Fibroblast of skin of left quadriceps (primary cell): ENCODE data around the gene NCAM2.
"Not testable (repeated sequence)": the region's sequence is repeated elsewhere in the genome, so short reads cannot be mapped to it uniquely, and the experiment has no call there.

ENCODE experiments used
- DNase-seq, 2 experiments: peaks; one replicate each; pipeline ENCODE4 v3.0.0-alpha.2; 2013; ENCODE audit warnings: low read depth in 2 of 2

The NCAM2 gene

DNA sequence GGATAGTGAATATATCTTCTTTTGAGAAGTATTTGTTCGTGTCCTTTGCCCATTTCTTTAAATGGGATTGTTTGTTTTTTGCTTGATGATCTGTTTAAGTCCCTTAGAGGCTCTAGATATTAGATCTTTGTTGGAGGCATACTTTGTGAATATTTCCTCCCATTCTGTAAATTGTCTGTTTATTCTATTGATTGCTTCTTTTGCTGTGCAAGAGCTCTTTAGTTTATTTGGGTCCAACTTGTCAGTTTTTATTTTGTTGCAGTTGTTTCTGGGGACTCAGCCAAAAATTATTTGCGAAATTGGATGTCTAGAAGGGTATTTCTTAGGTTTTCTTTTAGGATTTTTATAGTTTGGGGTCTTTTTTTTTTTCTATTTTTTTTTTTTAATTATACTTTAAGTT lies 302.8 kb downstream of the NCAM2 start:
- DNase-seq, result no peak

DNA sequence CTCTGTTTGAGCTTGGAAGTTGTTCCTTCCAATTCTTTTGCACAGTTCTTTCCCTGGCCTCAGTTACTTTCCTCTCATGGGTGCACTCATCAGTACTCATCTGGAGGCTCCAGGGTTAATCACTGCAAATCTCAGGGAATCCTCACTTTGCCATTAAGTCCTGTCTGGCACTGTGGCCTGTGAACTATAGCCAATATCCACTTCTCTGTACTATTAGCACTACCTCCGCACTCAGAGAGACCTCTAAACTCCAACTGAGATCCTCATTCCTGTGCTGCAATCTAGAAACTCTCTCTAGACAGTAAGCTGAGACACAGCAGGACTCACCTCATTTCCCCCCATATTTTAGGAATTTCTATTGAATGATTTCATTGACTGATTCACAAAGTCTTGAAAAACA lies 311.3 kb downstream of the NCAM2 start:
- no peak for DNase-seq

DNA sequence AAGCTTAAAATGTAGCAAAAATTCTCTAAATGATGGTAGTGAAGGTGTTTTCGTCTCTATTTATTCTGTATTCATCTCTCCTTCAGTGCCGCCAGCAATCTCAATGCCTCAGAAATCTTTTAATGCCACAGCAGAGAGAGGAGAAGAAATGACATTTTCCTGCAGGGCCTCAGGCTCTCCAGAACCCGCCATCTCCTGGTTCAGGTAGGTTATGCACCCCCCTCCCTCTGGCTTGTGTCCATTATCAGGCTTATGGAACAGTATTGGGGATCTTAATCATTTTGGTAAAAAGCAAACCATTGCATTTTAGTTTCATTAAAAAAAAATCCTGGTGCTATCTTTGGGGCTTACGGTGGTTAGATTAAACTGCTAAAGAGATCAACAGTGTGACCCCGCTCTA lies 326.1 kb downstream of the NCAM2 start:
- DNase-seq, result no peak

DNA sequence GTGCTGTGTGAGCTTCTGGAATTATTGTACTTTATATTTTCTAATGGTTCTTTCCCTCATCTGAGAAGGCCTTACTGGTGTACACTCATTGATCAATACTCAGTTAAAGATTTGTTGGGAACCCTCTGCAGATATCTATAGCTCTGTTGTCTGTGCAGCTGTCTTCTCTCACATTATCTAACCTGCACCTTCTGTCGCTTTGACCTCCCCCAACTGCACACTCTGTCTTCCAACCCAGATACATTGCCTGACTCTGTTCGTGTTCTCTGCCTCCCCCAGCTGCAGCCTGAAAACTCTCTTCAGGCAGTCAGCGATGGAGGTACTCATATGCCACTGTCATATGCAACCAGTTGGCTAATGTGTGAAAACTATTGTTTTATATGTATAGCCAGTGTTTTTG lies 334.3 kb downstream of the NCAM2 start:
- no peak for DNase-seq

DNA sequence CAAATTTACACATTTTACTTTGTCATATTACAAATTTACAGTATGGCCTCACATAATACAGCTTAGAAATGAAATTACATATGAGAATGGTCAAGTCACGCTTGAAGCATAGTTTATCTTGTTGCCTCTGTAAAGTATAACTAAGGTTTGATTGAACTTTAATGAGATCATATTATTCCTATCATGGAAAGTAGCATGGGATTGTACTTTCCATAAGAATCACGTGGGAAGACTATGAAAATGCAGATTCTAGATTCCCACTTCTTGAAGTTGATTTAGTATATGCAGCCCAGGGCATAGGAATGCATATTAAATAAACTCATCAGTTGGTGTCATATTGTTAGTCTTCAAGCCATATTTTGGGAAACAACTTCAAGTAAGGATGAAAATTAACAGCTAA lies 342.8 kb downstream of the NCAM2 start:
- DNase-seq, result no peak

DNA sequence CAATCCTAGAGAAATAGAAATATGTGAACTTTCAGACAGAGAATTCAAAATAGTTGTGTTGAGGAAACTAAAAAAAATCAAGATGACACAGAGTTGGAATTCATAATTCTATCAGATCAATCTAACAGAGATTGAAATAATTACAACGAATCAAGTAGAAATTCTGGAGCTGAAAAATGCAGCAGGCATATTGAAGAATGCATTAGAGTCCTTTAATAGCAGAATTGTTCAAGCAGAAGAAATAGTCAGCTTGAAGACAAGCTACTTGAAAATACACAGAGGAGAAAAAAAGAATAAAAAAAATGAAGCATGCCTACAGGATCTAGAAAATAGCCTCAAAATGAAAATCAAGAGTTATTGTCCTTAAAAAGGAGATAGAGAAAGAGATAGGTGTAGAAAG lies 347.1 kb downstream of the NCAM2 start:
- DNase-seq, result no peak

DNA sequence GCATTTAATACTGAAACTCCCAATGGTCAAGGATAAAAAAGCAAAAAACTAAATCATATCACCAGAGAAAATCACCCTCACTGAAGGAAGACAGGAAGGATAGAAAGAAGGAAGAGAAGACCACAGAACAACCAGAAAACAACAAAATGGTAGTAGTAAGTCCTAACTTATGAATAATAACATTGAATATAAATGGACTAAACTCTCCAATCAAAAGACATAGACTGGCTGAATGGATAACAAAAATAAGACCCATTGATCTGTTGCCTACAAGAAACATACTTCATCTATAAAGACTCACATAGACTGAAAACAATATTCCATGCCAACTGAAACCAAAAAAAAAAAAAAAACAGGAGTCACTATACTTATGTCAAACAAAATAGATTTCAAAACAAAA lies 347.7 kb downstream of the NCAM2 start:
- DNase-seq, result no peak

DNA sequence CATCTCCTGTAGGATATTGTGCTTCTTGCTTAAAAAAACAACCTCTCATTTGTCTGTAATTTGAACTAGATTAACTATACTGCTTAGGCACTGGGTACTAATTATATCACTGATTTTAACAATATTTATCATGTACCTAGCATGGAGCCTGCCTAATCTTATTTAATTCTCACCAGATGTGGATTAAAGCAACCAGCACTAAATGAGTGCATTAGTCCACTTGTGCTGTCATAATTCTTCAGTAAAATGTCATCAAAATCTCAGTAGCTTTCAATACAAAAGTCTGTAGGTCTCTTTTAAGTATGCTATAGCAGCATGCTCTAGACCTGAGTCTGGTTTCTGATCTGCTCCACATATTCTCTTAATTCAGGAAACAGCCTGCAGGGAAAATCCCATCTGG lies 368.1 kb downstream of the NCAM2 start:
- no peak for DNase-seq

DNA sequence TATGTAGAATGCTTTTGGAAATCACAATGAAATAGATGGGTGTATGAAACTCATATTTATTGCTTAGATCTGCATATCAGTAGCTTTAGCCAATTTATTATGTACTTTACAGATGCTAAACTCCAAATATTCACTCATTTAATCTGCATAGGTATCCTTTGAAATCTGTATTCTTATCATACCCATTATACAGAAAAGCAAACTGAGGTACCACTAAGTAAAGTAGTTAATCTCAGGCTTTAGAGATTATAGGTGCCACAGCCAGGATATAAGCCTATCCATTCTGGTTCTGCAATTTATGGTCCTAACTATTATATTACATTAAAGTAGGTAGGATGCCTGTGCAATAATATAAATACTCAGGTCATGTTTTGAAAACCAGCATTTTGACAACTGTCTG lies 369.4 kb downstream of the NCAM2 start:
- no peak for DNase-seq

DNA sequence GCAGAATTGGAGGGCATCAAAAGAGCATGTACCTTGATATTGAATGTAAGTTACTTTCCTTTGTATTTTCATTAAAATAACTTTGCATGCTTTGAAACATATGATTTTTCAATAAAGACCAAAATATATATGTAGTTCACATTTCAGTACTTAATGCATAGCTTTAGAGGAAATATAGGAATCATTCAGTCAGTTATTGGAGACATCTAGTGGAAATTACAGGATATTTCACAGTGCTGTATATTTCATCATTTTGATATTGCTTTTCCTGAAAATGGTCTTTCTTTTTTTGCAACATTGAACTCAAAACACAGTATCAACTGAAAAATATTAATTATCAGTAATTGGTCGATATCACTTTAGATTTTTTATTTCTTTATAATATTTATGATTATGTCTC lies 375.8 kb downstream of the NCAM2 start:
- DNase-seq, result no peak

DNA sequence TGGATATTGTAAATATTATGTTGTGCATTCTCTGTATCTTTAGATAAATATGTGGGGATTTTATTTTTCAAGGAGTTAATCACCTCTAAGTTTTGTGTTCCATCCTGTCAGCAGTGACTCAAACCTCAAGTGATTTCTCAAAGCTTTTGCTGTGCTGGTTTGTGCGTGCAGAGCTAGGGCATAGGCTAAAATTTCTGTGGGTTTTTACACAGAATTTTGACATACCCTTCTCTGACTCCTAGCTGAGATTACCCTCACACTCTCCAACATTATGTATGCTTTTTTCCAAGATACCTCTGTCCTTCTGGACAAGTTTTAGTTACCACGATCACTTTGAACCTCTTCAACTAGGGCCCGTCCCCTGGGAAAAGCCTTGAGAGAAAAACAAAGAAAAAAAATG lies 384.9 kb downstream of the NCAM2 start:
- no peak for DNase-seq

DNA sequence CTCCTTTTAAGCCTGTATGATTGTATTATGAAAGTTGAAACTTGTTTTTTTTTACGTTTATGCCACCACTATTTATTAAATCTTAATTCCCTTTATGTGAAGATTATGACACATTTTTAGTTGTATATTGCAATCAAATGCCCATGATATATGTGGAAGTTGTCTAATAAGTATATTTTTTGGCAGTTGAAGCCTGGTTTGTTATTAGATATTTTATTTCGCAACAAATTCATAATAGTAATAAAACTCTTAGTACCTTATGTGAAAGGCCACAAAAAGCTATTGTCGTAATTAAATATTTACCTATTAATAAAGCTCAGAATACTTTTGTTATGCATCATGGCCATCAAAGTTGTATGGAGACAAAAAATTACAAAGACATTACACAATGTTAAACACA lies 386.8 kb downstream of the NCAM2 start:
- no peak for DNase-seq

DNA sequence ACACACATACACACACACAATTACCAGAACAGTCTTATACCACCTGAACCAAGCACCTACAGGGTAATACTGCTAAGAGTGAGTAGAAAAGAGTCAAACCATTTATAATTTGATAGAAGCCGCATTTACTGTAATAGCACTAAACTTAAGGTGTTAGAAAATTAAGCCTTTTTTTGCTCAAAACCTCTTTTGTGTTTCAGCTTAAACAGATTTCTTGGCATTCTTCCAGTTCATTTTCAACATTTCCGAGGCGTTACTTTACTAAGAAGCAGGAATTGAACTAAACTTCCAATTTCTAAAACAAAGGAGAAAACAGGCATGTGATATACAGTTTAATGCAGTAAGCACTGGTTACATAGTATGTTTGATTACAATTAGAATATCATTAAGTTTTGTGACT lies 387.2 kb downstream of the NCAM2 start:
- DNase-seq, result no peak

DNA sequence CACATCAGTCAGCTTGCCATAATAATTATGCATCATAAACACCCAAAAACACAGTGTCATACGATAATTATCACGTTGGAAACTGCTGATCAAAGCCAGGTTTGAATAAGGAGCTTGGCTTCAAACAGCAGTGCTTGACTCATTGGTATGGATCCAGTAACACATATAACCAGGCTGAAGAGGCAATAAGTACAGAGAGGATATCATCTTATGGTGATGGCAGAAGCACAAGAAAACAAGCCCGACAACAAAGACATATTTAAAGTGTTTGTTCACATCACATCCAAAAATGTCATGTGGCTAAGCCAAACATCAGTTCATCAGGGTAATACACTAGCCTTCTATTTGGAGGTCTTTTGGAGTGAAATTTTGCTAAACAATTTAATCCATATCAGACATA lies 389.7 kb downstream of the NCAM2 start:
- no peak for DNase-seq

DNA sequence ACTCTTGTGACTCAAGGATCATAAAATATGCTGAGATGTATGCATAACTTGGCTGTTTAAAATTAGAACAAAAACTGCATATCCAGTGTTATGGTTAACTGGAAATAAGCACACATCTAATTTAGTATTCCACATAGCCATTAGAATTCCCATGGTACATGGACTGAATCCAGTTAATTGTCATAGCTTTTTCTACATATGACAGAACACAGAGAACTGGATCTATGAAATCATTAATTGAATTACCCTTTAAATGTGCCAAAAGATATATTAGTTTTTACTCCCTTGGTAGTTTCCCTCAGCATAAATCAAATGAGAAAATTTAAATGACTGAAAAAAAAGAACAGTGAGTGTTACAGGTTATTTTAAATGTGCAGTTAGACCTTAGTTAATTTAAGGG lies 395.9 kb downstream of the NCAM2 start:
- no peak for DNase-seq

DNA sequence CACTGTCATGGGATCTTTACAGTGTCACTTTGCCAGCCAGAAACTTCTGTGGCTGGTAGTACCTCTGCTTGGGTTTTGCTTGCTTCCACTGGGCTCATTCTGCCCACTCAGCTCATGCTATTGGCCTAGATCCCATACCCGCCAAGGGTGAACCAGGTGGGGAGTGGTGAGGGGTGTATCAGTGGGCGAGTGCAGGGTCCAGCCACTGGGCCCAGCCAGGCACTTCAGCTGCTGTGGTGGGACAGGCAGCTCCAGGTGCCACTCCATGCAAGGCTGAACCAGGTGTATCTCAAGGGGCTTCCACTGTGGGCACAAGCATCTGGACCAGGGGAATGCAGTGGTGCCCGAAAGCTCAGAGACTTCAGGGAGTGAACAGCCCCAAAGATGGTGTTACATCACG lies 398.2 kb downstream of the NCAM2 start:
- no peak for DNase-seq

DNA sequence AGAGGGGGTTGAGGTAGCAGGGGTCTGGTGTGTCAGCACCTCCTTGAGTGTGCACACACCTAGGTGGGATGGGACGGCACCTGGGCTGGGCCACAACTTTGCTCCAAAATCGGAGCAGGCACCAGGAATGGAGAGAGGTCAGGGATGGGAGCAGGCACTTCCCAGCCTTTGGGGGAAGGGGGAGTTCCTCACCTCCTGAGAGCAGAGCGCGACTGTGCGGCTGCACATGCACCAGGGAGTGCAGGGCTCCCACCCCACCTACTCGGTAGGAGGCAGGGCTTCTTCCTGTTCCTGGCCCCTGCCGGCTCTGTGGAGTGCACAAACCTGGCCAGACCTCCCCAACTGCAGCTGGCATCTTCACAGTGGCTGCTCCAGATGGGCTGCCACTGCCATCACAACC lies 399.3 kb downstream of the NCAM2 start:
- DNase-seq, result no peak

DNA sequence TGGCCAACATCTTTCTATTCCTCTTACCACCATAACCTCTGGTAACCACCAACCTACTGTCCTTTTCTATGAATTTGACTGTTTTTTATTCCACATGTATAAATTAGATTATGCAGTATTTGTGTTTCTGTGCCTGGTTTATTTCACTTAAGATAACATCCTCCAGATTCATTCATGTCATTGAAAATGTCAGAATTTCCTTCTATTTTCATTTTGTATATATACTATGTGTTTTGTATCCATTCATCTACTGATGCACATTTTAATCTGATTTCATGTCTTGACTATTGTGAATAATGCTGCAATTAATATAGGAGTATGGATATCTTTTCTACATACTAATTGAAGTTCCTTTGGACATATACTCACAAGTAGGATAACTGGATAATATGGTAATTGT lies 403.2 kb downstream of the NCAM2 start:
- no peak for DNase-seq

DNA sequence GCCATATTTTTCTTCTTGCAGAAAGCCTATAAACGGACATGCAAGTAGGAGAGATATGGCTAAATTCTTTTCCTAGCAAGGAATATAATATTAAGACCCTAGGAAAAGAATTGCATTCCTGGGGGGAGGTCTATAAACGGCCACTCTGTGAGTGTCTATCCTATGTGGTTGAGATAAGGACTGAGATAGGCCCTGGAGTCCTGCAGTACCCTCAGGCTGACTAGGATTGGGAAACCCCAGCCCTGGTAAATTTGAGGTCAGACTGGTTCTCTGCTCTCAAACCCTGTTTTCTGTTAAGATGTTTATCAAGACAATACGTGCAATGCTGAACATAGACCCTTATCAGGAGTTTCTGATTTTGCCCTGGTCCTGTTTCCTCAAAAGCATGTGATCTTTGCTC lies 404.0 kb downstream of the NCAM2 start:
- DNase-seq, result not testable (repeated sequence)

DNA sequence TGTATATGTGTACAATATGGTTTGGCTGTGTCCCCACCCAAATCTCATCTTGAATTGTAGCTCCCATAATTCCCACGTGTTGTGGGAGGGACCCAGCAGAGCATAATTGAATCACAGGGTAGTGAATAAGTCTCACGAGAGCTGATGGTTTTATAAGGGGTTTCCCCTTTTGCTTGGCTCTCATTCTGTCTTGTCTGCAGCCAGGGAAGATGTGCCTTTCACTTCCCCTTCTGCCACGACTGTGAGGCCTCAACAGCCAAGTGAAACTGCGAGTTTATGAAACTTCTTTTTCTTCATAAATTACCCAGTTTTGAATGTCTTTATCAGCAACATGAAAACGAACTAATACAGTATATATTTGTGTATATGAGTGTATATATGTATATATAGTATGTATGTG lies 406.1 kb downstream of the NCAM2 start:
- DNase-seq, result not testable (repeated sequence)

DNA sequence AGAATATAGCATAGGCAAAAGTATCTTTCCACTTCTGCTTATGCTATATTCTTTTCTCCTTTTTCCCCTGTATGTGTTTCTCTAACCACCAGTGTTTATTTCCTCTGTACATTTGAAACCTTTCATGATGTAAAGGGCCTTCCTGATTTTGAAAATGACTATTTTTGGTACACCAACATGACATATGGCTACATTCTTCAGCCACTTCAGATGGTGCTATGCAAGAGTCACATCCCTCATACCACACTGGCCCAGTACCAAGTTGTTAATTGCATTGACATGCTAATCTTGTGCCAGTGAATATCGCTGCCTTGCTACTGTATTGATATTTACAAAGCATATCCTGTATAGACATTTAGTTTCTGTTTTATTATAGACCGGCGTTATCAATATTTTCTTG lies 408.7 kb downstream of the NCAM2 start:
- DNase-seq, result no peak

DNA sequence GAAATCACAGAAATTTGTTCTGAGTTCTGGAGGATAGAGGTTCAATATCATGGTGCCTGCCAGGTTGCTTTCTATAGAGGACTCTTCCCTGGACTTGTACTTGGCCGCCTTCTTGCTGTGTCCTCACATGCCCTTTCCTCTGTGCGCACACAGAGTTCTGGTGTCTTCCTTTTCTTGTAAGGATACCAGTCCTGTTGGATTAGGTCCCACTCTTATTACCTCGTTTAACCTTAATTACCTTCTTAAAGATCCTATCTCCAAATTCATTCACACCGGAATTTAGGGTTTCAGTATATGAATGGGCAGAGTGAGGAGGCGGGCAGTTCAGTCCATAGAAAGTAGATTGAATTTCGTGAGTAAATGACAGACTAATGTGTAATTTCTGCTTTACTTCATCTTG lies 413.9 kb downstream of the NCAM2 start:
- DNase-seq, result no peak

DNA sequence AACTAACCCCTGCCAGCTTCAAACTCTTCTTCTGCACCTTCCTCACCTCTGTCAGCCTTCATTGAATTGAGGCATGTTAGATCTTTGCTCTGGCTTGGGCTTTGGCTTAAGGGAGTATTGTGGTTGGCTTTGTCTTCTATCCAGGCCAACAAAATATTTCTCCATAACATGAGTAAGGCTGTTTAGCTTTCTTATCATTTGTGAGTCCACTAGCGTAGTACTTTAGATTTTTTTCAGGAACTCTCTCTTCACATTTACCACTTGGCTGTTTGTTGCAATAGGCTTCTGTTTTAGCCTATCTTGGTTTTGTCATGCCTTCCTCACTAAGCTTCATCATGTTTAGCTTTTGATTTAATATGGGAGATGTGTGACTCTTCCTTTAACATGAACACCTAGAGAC lies 417.5 kb downstream of the NCAM2 start:
- no peak for DNase-seq

DNA sequence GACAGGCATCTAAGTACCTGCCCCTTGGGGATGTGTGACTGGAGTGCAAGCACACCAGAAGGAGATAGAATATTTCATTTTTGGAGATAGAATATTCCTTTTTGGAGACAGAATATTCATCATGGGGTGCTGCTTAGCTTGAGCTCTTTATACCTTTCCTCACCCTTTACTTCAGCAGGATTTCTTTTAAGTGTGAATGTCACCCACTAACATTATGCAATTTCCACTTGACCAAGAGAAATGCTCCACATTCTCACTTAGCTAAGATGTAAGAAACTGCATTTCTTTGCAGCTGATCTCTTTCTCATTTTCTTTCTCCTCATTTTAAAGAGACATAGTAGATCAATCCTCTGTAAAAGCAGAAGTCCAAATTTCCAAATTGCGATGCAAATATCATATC lies 436.7 kb downstream of the NCAM2 start:
- DNase-seq, result no peak

DNA sequence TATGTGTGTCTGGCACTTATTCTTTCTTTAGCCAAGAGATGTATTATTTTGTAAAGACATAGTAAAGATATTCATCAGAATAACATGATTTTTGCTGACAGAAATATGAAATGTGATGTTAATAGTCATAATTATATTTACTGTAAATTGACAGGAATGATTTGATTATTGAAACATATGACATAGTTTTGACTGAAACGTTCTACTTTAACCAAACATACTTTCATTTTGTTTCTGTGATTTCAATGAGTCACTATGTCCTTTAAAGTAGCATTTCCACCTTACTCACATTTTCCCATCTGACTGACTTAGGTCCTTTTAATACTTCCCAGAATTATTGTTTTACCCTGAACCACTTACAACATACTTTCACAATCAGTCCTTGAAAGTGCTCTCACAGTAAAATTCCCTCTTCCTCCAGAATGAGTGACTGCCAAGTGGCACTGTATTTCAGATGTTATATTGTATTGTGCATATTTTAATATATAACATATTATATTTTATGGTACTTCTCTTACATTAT lies 437.9 kb downstream of the NCAM2 start:
- peak; percentile 6 to 11 for DNase-seq
